Gastroesophageal sphincter (tissue), 3 donors: Measurements from ENCODE around the gene YWHAH.

Experiments used
- CTCF ChIP-seq, 4 experiments: fragments of 200-600 bp in 2 of 4; fragments of 450-650 bp in 2 of 4; sonication (generic) in 1 of 4; IDR thresholded peaks; one replicate each; pipeline ENCODE4 v1.5.1; 2017 to 2019; ENCODE audit warnings: antibody characterized with exemption in 4 of 4, mild to moderate bottlenecking in 2 of 4, moderate library complexity in 2 of 4
- EP300 ChIP-seq: sonication (generic); formaldehyde crosslinking; IDR thresholded peaks from one replicate; pipeline ENCODE4 v1.6.1; 2017; ENCODE audit warnings: antibody characterized with exemption, mild to moderate bottlenecking
- POLR2A ChIP-seq, 2 donors: fragments of 450-650 bp; IDR thresholded peaks; one replicate each; pipeline ENCODE4 v1.6.1; 2017; ENCODE audit warnings: antibody characterized with exemption in 2 of 2, mild to moderate bottlenecking in 2 of 2, moderate library complexity in 1 of 2
- POLR2AphosphoS5 ChIP-seq: sonication (generic); formaldehyde crosslinking; IDR thresholded peaks from one replicate; pipeline ENCODE4 v1.6.1; 2017; ENCODE audit warnings: antibody characterized with exemption

DNA sequence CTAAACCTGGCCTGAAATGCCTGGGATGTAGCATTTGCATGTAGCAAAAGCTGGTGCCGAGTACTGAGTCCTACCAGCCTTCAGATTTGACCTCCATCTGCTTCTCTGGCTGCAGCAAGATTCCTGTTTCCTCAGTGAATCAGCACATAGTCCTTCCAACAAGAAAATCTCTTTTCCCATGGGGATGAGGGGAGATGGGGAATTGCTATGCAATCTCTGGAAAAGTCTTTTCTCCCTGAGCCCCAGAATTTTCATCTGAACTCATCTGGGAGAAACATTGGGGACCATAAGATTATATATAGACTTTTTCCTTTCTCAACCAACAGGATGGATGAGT, 32.0 kb upstream of the YWHAH start:
- TF ChIP-seq CTCF (IDR thresholded peaks at IDR 0.05) (no peak), POLR2A (IDR thresholded peaks at IDR 0.05) (no peak), POLR2AphosphoS5 (no peak), EP300 (no peak)
